K562 (cell line): Measurements from ENCODE around the gene CHST14. TPM values are rescaled to one million over a fixed set of nuclear protein-coding genes. Genes with fewer than 3 reads are reported as not detected.
A peak's percentile ranks its signal among the peaks of the same experiment; 100 is the strongest.

Source experiments
- ETV5 ChIP-seq: sonication (generic); formaldehyde crosslinking; IDR thresholded peaks from 2 replicates; pipeline ENCODE4 v1.4.0; 2020; ENCODE audit warnings: low read depth, mild to moderate bottlenecking, missing genetic modification reagents
- EWSR1 ChIP-seq: fragments of 450-650 bp; IDR thresholded peaks from 2 replicates; pipeline ENCODE4 v1.6.1; 2018; ENCODE audit warnings: borderline replicate concordance, mild to moderate bottlenecking, low read depth, moderate library complexity; ENCODE audit not compliant: partially characterized antibody
- KAT2B ChIP-seq: IDR thresholded peaks from one replicate; pipeline ENCODE4 v1.6.1; 2012; ENCODE audit warnings: low read depth, mild to moderate bottlenecking, control low read depth, inconsistent platforms, low read length, moderate library complexity
- KLF10 ChIP-seq: fragments of 250-450 bp; sonication (Bioruptor Pico); IDR thresholded peaks from 2 replicates; pipeline ENCODE4 v1.6.1; 2021; ENCODE audit warnings: matching md5 sums
- MXI1 ChIP-seq: IDR thresholded peaks from 2 replicates; pipeline ENCODE4 v1.6.1; 2011; ENCODE audit warnings: low read depth, mild to moderate bottlenecking, improper control_type of control experiment, low read length
- POLR2B ChIP-seq: fragments of 450-650 bp; IDR thresholded peaks from 2 replicates; pipeline ENCODE4 v1.6.1; 2018; ENCODE audit warnings: low read depth; ENCODE audit not compliant: partially characterized antibody
- PYGO2 ChIP-seq: fragments of 450-650 bp; IDR thresholded peaks from 2 replicates; pipeline ENCODE4 v1.6.1; 2016; ENCODE audit warnings: mild to moderate bottlenecking, missing genetic modification characterization, moderate library complexity, missing compliant biosample characterization
- RBM22 ChIP-seq: fragments of 200-400 bp; formaldehyde crosslinking; IDR thresholded peaks from 2 replicates; pipeline ENCODE4 v1.6.1; 2018; ENCODE audit warnings: low read length, low read depth; ENCODE audit not compliant: poor library complexity, severe bottlenecking
- SLC30A9 ChIP-seq: fragments of 250-450 bp; sonication (Bioruptor Pico); IDR thresholded peaks from 2 replicates; pipeline ENCODE4 v1.8.0; 2022; ENCODE audit warnings: mild to moderate bottlenecking, moderate library complexity
- SMARCE1 ChIP-seq: fragments of 450-650 bp; IDR thresholded peaks from 2 replicates; pipeline ENCODE4 v1.7.1; 2016; ENCODE audit warnings: mild to moderate bottlenecking
- SP1 ChIP-seq: sonication (generic); formaldehyde crosslinking; IDR thresholded peaks from 2 replicates; pipeline ENCODE4 v1.8.1; 2022; ENCODE audit warnings: mild to moderate bottlenecking, missing genetic modification reagents
- TRIM28 ChIP-seq: fragments of 450-650 bp; IDR thresholded peaks from 2 replicates; pipeline ENCODE4 v1.6.1; 2017
- ZNF707 ChIP-seq: fragments of 250-450 bp; sonication (Bioruptor Pico); conservative IDR thresholded peaks from 2 replicates; pipeline ENCODE4 v1.8.0; 2022; ENCODE audit warnings: inconsistent platforms, mild to moderate bottlenecking, moderate library complexity
- polyA plus RNA-seq, 8 experiments: library from polyadenylated mRNA; depleted of rRNA in 4 of 8; stranded (reverse) in 5 of 8; unstranded in 3 of 8; fragments of >200 nt; fragmentation: Nextera tagmentation in 2 of 8; fragmentation: Illumina TruSeq in 1 of 8; extraction: Ambion mirVana in 2 of 8; extraction: Trizol in 1 of 8; gene quantifications; 2 replicates each; pipeline versions ENCODE4 v1.2.1 to v1.2.3, GENCODE V29; 2011 to 2014; ENCODE audit warnings: inconsistent platforms in 1 of 8, missing spikeins in 1 of 8
- total RNA-seq, 7 experiments: library from RNA; depleted of rRNA in 6 of 7; stranded (reverse); fragments of >200 nt in 6 of 7; fragmentation: Illumina TruSeq in 2 of 7; extraction: Trizol in 2 of 7; gene quantifications; 2 replicates each; pipeline versions ENCODE4 v1.2.1 to v1.2.3, GENCODE V29; 2011 to 2021; ENCODE audit warnings: low replicate concordance in 1 of 7
- TF ChIP-seq, protein P1 (sequence below): fragments of 250-450 bp; sonication (Bioruptor Pico); IDR thresholded peaks from 2 replicates; pipeline ENCODE4 v1.4.0; 2020; ENCODE audit warnings: borderline replicate concordance
- TF ChIP-seq, protein P2 (sequence below): fragments of 250-450 bp; sonication (Bioruptor Pico); IDR thresholded peaks from 2 replicates; pipeline ENCODE4 v1.4.0; 2020
- TF ChIP-seq, protein P3 (sequence below): fragments of 250-450 bp; sonication (Bioruptor Pico); IDR thresholded peaks from 2 replicates; pipeline ENCODE4 v1.9.0; 2021; ENCODE audit warnings: mild to moderate bottlenecking
- TF ChIP-seq, protein P4 (sequence below): sonication (generic); formaldehyde crosslinking; IDR thresholded peaks from 2 replicates; pipeline ENCODE4 v1.8.0; 2023; ENCODE audit warnings: mild to moderate bottlenecking, missing genetic modification reagents
- TF ChIP-seq, protein P5 (sequence below): fragments of 250-450 bp; sonication (Bioruptor Pico); IDR thresholded peaks from 2 replicates; pipeline ENCODE4 v1.8.0; 2022; ENCODE audit warnings: inconsistent platforms

CHST14 gene
- total and polyA plus RNA-seq, 9 of the 15 experiments (the other 6 are each of a cell fraction or from before 2014, with no cell fraction given) = 1.6 to 12.1 (median 4.5) TPM

DNA sequence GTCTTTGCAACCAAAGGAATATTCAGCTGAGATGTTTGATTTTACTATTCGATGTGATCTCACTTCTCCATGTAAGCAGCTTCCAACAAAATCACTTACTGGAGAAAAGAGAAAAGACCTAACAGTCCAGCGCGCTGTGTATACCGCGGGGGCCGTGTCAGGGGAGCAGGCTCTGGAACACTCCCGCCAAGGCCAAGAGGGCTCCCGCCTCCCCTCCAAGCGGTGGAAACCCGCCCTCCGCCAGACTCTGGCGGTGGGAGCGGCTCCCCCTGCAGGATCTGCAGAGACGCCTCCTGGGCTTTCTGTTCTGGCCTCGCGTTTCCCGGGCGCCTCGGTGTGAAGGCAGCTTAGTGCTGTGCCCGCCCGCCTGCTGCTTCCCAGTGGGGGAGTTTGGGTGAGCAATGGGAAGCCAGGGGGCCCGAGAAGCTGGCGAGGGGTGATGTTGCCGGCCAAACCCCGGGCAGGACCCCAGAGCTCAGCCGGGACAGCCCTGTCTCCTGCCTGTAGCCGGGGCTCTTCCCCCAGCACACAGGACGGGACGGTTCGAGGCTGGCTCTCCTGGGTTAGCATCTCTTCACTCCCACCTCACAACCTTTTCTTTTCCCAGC is 36.3 kb downstream of the CHST14 start (continued):
- TF ChIP-seq KAT2B (no peak), MXI1 (no peak; the same call in 1 of the 2 replicates), SLC30A9 (no peak), RBM22 (no peak), SP1 (CRISPR knock-in tag) (peak; percentile 65), ETV5 (CRISPR knock-in tag) (no peak), TRIM28 (peak; percentile 38; the same call in 1 of the 2 replicates), ZNF707 (no peak), POLR2B (no peak), PYGO2 (tag) (no peak), KLF10 (CRISPR knock-in tag) (no peak), EWSR1 (no peak), SMARCE1 (peak; percentile 54)
- TF ChIP-seq, protein P1, sequence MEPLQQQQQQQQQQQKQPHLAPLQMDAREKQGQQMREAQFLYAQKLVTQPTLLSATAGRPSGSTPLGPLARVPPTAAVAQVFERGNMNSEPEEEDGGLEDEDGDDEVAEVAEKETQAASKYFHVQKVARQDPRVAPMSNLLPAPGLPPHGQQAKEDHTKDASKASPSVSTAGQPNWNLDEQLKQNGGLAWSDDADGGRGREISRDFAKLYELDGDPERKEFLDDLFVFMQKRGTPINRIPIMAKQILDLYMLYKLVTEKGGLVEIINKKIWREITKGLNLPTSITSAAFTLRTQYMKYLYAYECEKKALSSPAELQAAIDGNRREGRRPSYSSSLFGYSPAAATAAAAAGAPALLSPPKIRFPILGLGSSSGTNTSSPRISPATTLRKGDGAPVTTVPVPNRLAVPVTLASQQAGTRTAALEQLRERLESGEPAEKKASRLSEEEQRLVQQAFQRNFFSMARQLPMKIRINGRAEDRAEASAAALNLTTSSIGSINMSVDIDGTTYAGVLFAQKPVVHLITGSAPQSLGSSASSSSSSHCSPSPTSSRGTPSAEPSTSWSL = no peak
- TF ChIP-seq, protein P2, sequence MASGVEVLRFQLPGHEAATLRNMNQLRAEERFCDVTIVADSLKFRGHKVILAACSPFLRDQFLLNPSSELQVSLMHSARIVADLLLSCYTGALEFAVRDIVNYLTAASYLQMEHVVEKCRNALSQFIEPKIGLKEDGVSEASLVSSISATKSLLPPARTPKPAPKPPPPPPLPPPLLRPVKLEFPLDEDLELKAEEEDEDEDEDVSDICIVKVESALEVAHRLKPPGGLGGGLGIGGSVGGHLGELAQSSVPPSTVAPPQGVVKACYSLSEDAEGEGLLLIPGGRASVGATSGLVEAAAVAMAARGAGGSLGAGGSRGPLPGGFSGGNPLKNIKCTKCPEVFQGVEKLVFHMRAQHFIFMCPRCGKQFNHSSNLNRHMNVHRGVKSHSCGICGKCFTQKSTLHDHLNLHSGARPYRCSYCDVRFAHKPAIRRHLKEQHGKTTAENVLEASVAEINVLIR (CRISPR knock-in tag) = no peak
- TF ChIP-seq, protein P3, sequence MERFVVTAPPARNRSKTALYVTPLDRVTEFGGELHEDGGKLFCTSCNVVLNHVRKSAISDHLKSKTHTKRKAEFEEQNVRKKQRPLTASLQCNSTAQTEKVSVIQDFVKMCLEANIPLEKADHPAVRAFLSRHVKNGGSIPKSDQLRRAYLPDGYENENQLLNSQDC (CRISPR knock-in tag) = no peak
- TF ChIP-seq, protein P4, sequence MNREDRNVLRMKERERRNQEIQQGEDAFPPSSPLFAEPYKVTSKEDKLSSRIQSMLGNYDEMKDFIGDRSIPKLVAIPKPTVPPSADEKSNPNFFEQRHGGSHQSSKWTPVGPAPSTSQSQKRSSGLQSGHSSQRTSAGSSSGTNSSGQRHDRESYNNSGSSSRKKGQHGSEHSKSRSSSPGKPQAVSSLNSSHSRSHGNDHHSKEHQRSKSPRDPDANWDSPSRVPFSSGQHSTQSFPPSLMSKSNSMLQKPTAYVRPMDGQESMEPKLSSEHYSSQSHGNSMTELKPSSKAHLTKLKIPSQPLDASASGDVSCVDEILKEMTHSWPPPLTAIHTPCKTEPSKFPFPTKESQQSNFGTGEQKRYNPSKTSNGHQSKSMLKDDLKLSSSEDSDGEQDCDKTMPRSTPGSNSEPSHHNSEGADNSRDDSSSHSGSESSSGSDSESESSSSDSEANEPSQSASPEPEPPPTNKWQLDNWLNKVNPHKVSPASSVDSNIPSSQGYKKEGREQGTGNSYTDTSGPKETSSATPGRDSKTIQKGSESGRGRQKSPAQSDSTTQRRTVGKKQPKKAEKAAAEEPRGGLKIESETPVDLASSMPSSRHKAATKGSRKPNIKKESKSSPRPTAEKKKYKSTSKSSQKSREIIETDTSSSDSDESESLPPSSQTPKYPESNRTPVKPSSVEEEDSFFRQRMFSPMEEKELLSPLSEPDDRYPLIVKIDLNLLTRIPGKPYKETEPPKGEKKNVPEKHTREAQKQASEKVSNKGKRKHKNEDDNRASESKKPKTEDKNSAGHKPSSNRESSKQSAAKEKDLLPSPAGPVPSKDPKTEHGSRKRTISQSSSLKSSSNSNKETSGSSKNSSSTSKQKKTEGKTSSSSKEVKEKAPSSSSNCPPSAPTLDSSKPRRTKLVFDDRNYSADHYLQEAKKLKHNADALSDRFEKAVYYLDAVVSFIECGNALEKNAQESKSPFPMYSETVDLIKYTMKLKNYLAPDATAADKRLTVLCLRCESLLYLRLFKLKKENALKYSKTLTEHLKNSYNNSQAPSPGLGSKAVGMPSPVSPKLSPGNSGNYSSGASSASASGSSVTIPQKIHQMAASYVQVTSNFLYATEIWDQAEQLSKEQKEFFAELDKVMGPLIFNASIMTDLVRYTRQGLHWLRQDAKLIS = no peak
- TF ChIP-seq, protein P5, sequence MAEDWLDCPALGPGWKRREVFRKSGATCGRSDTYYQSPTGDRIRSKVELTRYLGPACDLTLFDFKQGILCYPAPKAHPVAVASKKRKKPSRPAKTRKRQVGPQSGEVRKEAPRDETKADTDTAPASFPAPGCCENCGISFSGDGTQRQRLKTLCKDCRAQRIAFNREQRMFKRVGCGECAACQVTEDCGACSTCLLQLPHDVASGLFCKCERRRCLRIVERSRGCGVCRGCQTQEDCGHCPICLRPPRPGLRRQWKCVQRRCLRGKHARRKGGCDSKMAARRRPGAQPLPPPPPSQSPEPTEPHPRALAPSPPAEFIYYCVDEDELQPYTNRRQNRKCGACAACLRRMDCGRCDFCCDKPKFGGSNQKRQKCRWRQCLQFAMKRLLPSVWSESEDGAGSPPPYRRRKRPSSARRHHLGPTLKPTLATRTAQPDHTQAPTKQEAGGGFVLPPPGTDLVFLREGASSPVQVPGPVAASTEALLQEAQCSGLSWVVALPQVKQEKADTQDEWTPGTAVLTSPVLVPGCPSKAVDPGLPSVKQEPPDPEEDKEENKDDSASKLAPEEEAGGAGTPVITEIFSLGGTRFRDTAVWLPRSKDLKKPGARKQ = 0 out of 2 replicates have a peak, but pooled peaks have one; percentile 22
